ENCODE measurements around the gene NADK2.

NADK2 gene

GRCh38 chr5:36246036-36246800 is 4.5 kb upstream of the NADK2 start:
- Histone ChIP-seq H3K23ac (ENCODE audit: low read length in 2 of 2) (no peak overlapping the region), H3K18ac (ENCODE audit: low read depth in 1 of 2, low read length in 2 of 2) (no peak overlapping the region), H2BK5ac (ENCODE audit: low read depth, low read length, poor library complexity, severe bottlenecking) (no peak overlapping the region), H3K9ac (ENCODE audit: low read length) (no peak overlapping the region), H3K36me3 (ENCODE audit: control insufficient read depth in 1 of 2, insufficient read depth in 2 of 2, low read depth in 1 of 2, low read length in 2 of 2) (no peaks in the 10 kb centered on the region), H3K4ac (ENCODE audit: low read depth in 1 of 2, low read length in 2 of 2) (no peak overlapping the region), H3K4me1 (ENCODE audit: control insufficient read depth, insufficient read depth, low read depth, low read length) (peaks cover 7% of the 10 kb centered on the region), H3K27me3 (ENCODE audit: control insufficient read depth in 1 of 2, insufficient read depth in 1 of 2, low read length in 2 of 2) (no peaks in the 10 kb centered on the region), H4K8ac (ENCODE audit: low read length) (no peak overlapping the region), H2BK12ac (ENCODE audit: low read length in 2 of 2) (no peak overlapping the region), H2AK5ac (ENCODE audit: low read length, severe bottlenecking) (no peak overlapping the region), H3K4me2 (ENCODE audit: low read length, poor library complexity, severe bottlenecking) (no peak overlapping the region), H3K27ac (ENCODE audit: low read length, poor library complexity, severe bottlenecking) (no peak overlapping the region), H4K91ac (ENCODE audit: low read length) (no peak overlapping the region), H3K9me3 (ENCODE audit: control insufficient read depth, low read length) (no peaks in the 10 kb centered on the region), H2BK15ac (ENCODE audit: low read depth, poor library complexity, severe bottlenecking) (no peak overlapping the region), H3K14ac (ENCODE audit: low read length in 2 of 2) (no peak overlapping the region), H3K4me3 (ENCODE audit: insufficient read depth in 1 of 2, low read depth in 1 of 2, low read length in 2 of 2) (no peak overlapping the region), H2AFZ (ENCODE audit: low read depth, low read length) (no peak overlapping the region), H2BK120ac (ENCODE audit: low read depth, low read length) (no peak overlapping the region), H3K79me1 (replicated peaks; ENCODE audit: low read length, poor library complexity, severe bottlenecking) (peaks cover 6% of the 10 kb centered on the region)
- DNase-seq: no peak
- WGBS: 93% methylated on average over 8 of the region's 10 CpGs

DNA sequence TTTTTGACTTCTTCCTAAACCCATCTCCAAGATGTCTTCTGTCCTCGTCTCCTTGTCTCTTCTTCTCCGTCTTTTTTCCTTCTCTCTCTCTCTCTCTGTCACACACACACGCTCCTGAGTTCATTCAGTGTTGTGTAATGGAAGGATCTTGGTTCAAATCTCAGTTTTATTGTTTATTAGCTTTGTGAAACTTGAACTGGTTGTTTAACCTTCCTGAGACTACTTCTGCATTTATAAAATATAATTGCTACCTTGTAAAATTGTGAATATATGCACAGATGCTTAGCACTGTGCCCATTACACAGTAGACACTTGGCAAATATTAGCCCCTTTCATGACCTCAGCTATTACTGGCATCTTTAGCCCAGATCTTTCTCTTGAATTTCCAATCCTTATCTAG is 2.4 kb upstream of the NADK2 start:
- no peak overlapping the region for H3K18ac ChIP-seq (ENCODE audit: low read depth in 1 of 2, low read length in 2 of 2)
- H3K4me3 ChIP-seq (ENCODE audit: insufficient read depth in 1 of 2, low read depth in 1 of 2, low read length in 2 of 2): no peak overlapping the region
- no peak overlapping the region for H3K23ac ChIP-seq (ENCODE audit: low read length in 2 of 2)
- no peak overlapping the region for H3K9ac ChIP-seq (ENCODE audit: low read length)
- H3K4me2 ChIP-seq (ENCODE audit: low read length, poor library complexity, severe bottlenecking): no peak overlapping the region
- H3K14ac ChIP-seq (ENCODE audit: low read length in 2 of 2): no peak overlapping the region
- H2BK12ac ChIP-seq (ENCODE audit: low read length in 2 of 2): no peak overlapping the region
- no peak overlapping the region for H3K27ac ChIP-seq (ENCODE audit: low read length, poor library complexity, severe bottlenecking)
- no peak overlapping the region for H2AFZ ChIP-seq (ENCODE audit: low read depth, low read length)
- peaks cover 7% of the 10 kb centered on the region for H3K4me1 ChIP-seq (ENCODE audit: control insufficient read depth, insufficient read depth, low read depth, low read length)
- no peaks in the 10 kb centered on the region for H3K27me3 ChIP-seq (ENCODE audit: control insufficient read depth in 1 of 2, insufficient read depth in 1 of 2, low read length in 2 of 2)
- no peak overlapping the region for H2BK5ac ChIP-seq (ENCODE audit: low read depth, low read length, poor library complexity, severe bottlenecking)
- DNase-seq: no peak
- no peaks in the 10 kb centered on the region for H3K36me3 ChIP-seq (ENCODE audit: control insufficient read depth in 1 of 2, insufficient read depth in 2 of 2, low read depth in 1 of 2, low read length in 2 of 2)
- 100% methylated on average over 1 of the region's 3 CpGs for WGBS
- H2AK5ac ChIP-seq (ENCODE audit: low read length, severe bottlenecking): no peak overlapping the region
- no peak overlapping the region for H2BK15ac ChIP-seq (ENCODE audit: low read depth, poor library complexity, severe bottlenecking)
- no peak overlapping the region for H4K91ac ChIP-seq (ENCODE audit: low read length)
- no peaks in the 10 kb centered on the region for H3K9me3 ChIP-seq (ENCODE audit: control insufficient read depth, low read length)
- H2BK120ac ChIP-seq (ENCODE audit: low read depth, low read length): no peak overlapping the region
- no peak overlapping the region for H4K8ac ChIP-seq (ENCODE audit: low read length)
- peaks cover 8% of the 10 kb centered on the region for H3K79me1 ChIP-seq (replicated peaks; ENCODE audit: low read length, poor library complexity, severe bottlenecking)
- H3K4ac ChIP-seq (ENCODE audit: low read depth in 1 of 2, low read length in 2 of 2): no peak overlapping the region

- Histone ChIP-seq H3K9me3 (ENCODE audit: control insufficient read depth, low read length) (no peaks in the 10 kb centered on the region), H3K14ac (ENCODE audit: low read length in 2 of 2) (no peak overlapping the region), H3K4me3 (ENCODE audit: insufficient read depth in 1 of 2, low read depth in 1 of 2, low read length in 2 of 2) (no peak overlapping the region), H3K18ac (ENCODE audit: low read depth in 1 of 2, low read length in 2 of 2) (no peak overlapping the region), H3K23ac (ENCODE audit: low read length in 2 of 2) (no peak overlapping the region), H3K9ac (ENCODE audit: low read length) (no peak overlapping the region), H3K36me3 (ENCODE audit: control insufficient read depth in 1 of 2, insufficient read depth in 2 of 2, low read depth in 1 of 2, low read length in 2 of 2) (no peaks in the 10 kb centered on the region), H4K91ac (ENCODE audit: low read length) (no peak overlapping the region), H3K4me1 (ENCODE audit: control insufficient read depth, insufficient read depth, low read depth, low read length) (peaks cover 7% of the 10 kb centered on the region), H3K4me2 (ENCODE audit: low read length, poor library complexity, severe bottlenecking) (no peak overlapping the region), H3K79me1 (replicated peaks; ENCODE audit: low read length, poor library complexity, severe bottlenecking) (peaks cover 8% of the 10 kb centered on the region), H3K4ac (ENCODE audit: low read depth in 1 of 2, low read length in 2 of 2) (no peak overlapping the region), H4K8ac (ENCODE audit: low read length) (no peak overlapping the region), H2BK5ac (ENCODE audit: low read depth, low read length, poor library complexity, severe bottlenecking) (no peak overlapping the region), H2BK120ac (ENCODE audit: low read depth, low read length) (no peak overlapping the region), H3K27ac (ENCODE audit: low read length, poor library complexity, severe bottlenecking) (no peak overlapping the region), H2BK12ac (ENCODE audit: low read length in 2 of 2) (no peak overlapping the region), H2BK15ac (ENCODE audit: low read depth, poor library complexity, severe bottlenecking) (no peak overlapping the region), H2AK5ac (ENCODE audit: low read length, severe bottlenecking) (no peak overlapping the region), H3K27me3 (ENCODE audit: control insufficient read depth in 1 of 2, insufficient read depth in 1 of 2, low read length in 2 of 2) (no peaks in the 10 kb centered on the region), H2AFZ (ENCODE audit: low read depth, low read length) (no peak overlapping the region)
- 100% methylated on average over 1 of the region's 1 CpG for WGBS
- DNase-seq: no peak
These were observed 1.9 kb upstream of the NADK2 start for GRCh38 chr5:36243653-36244052.

GRCh38 chr5:36242534-36243485 is 1.1 kb upstream of the NADK2 start:
- H3K27ac ChIP-seq (ENCODE audit: low read length, poor library complexity, severe bottlenecking): peak overlapping the region; percentile 88
- WGBS: 82% methylated on average over 22 of the region's 24 CpGs
- peak overlapping the region; percentile 52 for H4K8ac ChIP-seq (ENCODE audit: low read length)
- peak overlapping the region; percentile 96 for H3K9ac ChIP-seq (ENCODE audit: low read length)
- H3K9me3 ChIP-seq (ENCODE audit: control insufficient read depth, low read length): no peaks in the 10 kb centered on the region
- H3K27me3 ChIP-seq (ENCODE audit: control insufficient read depth in 1 of 2, insufficient read depth in 1 of 2, low read length in 2 of 2): no peaks in the 10 kb centered on the region
- peak overlapping the region; percentile 96 for H2AK5ac ChIP-seq (ENCODE audit: low read length, severe bottlenecking)
- peak overlapping the region; percentile 79 for H3K4me2 ChIP-seq (ENCODE audit: low read length, poor library complexity, severe bottlenecking)
- no peaks in the 10 kb centered on the region for H3K36me3 ChIP-seq (ENCODE audit: control insufficient read depth in 1 of 2, insufficient read depth in 2 of 2, low read depth in 1 of 2, low read length in 2 of 2)
- peak overlapping the region in 1 of 2 experiments; percentile 56 for H3K23ac ChIP-seq (ENCODE audit: low read length in 2 of 2)
- peak overlapping the region; percentile 86 to 89 for H3K18ac ChIP-seq (ENCODE audit: low read depth in 1 of 2, low read length in 2 of 2)
- peaks cover 8% of the 10 kb centered on the region for H3K79me1 ChIP-seq (replicated peaks; ENCODE audit: low read length, poor library complexity, severe bottlenecking)
- H2BK5ac ChIP-seq (ENCODE audit: low read depth, low read length, poor library complexity, severe bottlenecking): no peak overlapping the region
- peak overlapping the region; percentile 29 for H2AFZ ChIP-seq (ENCODE audit: low read depth, low read length)
- peak overlapping the region; percentile 80 for H4K91ac ChIP-seq (ENCODE audit: low read length)
- peak overlapping the region; percentile 54 to 59 for H2BK12ac ChIP-seq (ENCODE audit: low read length in 2 of 2)
- H3K4ac ChIP-seq (ENCODE audit: low read depth in 1 of 2, low read length in 2 of 2): no peak overlapping the region
- peak overlapping the region; percentile 23 for H2BK15ac ChIP-seq (ENCODE audit: low read depth, poor library complexity, severe bottlenecking)
- DNase-seq: no peak
- peak overlapping the region in 1 of 2 experiments; percentile 58 for H3K14ac ChIP-seq (ENCODE audit: low read length in 2 of 2)
- H3K4me3 ChIP-seq (ENCODE audit: insufficient read depth in 1 of 2, low read depth in 1 of 2, low read length in 2 of 2): peak overlapping the region; percentile 87 to 90
- peak overlapping the region; percentile 73 for H2BK120ac ChIP-seq (ENCODE audit: low read depth, low read length)
- H3K4me1 ChIP-seq (ENCODE audit: control insufficient read depth, insufficient read depth, low read depth, low read length): peaks cover 7% of the 10 kb centered on the region
